Mammary epithelial cell (primary cell): Measurements from ENCODE around the gene NBEAL1.
"Not testable (repeated sequence)": the region's sequence is repeated elsewhere in the genome, so short reads cannot be mapped to it uniquely, and the experiment has no call there.

ENCODE experiments used
- EZH2 ChIP-seq: IDR thresholded peaks from 2 replicates; pipeline ENCODE4 v1.6.1; 2012; ENCODE audit warnings: low read length, inconsistent platforms, borderline replicate concordance
- TF ChIP-seq, protein P1 (sequence below), 2 donors: IDR thresholded peaks in 1 of 2; conservative IDR thresholded peaks in 1 of 2; 2 replicates each; pipeline ENCODE4 v1.5.1; 2011 to 2012; ENCODE audit warnings: inconsistent platforms in 2 of 2, low read length in 2 of 2, mild to moderate bottlenecking in 2 of 2, control low read depth in 1 of 2, low read depth in 1 of 2; ENCODE audit not compliant: insufficient read depth in 1 of 2; ENCODE audit errors: extremely low read depth in 1 of 2

DNA sequence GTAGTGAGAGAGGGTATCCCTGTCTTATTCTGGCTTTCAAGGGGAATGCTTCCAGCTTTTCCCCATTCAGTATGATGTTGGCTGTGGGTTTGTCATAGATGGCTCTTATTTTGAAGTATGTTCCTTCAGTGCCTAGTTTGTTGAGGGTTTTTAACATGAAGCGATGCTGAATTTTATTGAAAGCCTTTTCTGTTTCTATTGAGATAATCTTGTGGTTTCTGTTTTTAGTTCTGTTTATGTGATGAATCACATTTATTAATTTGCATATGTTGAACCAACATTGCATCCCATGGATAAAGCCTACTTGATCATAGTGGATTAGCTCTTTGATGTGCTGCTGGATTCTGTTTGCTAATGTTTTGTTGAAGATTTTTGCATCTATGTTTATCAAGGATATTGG lies 87.7 kb downstream of the NBEAL1 start:
- TF ChIP-seq, protein P1, sequence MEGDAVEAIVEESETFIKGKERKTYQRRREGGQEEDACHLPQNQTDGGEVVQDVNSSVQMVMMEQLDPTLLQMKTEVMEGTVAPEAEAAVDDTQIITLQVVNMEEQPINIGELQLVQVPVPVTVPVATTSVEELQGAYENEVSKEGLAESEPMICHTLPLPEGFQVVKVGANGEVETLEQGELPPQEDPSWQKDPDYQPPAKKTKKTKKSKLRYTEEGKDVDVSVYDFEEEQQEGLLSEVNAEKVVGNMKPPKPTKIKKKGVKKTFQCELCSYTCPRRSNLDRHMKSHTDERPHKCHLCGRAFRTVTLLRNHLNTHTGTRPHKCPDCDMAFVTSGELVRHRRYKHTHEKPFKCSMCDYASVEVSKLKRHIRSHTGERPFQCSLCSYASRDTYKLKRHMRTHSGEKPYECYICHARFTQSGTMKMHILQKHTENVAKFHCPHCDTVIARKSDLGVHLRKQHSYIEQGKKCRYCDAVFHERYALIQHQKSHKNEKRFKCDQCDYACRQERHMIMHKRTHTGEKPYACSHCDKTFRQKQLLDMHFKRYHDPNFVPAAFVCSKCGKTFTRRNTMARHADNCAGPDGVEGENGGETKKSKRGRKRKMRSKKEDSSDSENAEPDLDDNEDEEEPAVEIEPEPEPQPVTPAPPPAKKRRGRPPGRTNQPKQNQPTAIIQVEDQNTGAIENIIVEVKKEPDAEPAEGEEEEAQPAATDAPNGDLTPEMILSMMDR (conservative IDR thresholded peaks at IDR 0.05 in 1 of 2, IDR thresholded peaks at IDR 0.05 in 1 of 2; ENCODE audit: extremely low read depth in 1 of 2, insufficient read depth in 1 of 2, low read depth in 1 of 2, low read length in 2 of 2): not testable (repeated sequence)
- TF ChIP-seq EZH2: not testable (repeated sequence)
